Stimulated activated CD8-positive, alpha-beta memory T cell treated with anti-CD3 and anti-CD28 coated beads, Interleukin-7, amount 100 ng/mL, for 48 hours (primary cell): Measurements from ENCODE around the gene SAFB.
"Not testable (repeated sequence)": the region's sequence is repeated elsewhere in the genome, so short reads cannot be mapped to it uniquely, and the experiment has no call there.

ENCODE experiments used
- DNase-seq, 2 donors: peaks; one replicate each; pipeline ENCODE4 v3.0.0-alpha.2; 2020; ENCODE audit warnings: low read depth in 1 of 2; ENCODE audit errors: extremely low read depth in 1 of 2

Gene SAFB

GRCh38 chr19:5694956-5695648, 72.2 kb downstream of the SAFB start:
- no peak for DNase-seq

- DNase-seq: no peak
Observed at GRCh38 chr19:5695649-5696195, 72.8 kb downstream of the SAFB start.

GRCh38 chr19:5696196-5697021, 73.5 kb downstream of the SAFB start:
- DNase-seq: no peak

GRCh38 chr19:5697022-5697889, 74.4 kb downstream of the SAFB start:
- DNase-seq: no peak

- DNase-seq: no peak
Observed at GRCh38 chr19:5697890-5698634, 75.2 kb downstream of the SAFB start.

- DNase-seq: no peak
Observed at GRCh38 chr19:5698635-5699422, 75.9 kb downstream of the SAFB start.

GRCh38 chr19:5700455-5701092, 77.7 kb downstream of the SAFB start:
- no peak for DNase-seq

- not testable (repeated sequence) for DNase-seq
Observed at GRCh38 chr19:5702053-5702410, 79.1 kb downstream of the SAFB start.

- no peak for DNase-seq
Observed at GRCh38 chr19:5703819-5704818, 81.2 kb downstream of the SAFB start.

GRCh38 chr19:5705552-5705951, 82.7 kb downstream of the SAFB start:
- no peak for DNase-seq

GRCh38 chr19:5706876-5707573, 84.1 kb downstream of the SAFB start:
- no peak for DNase-seq

- no peak for DNase-seq
Observed at GRCh38 chr19:5707576-5708575, 85.0 kb downstream of the SAFB start.

GRCh38 chr19:5711025-5711424, 88.1 kb downstream of the SAFB start:
- DNase-seq: no peak

GRCh38 chr19:5711713-5712161, 88.9 kb downstream of the SAFB start:
- DNase-seq: no peak

GRCh38 chr19:5713228-5713627, 90.3 kb downstream of the SAFB start:
- DNase-seq: no peak

GRCh38 chr19:5714816-5715215, 91.9 kb downstream of the SAFB start:
- no peak for DNase-seq
